WTC11 (cell line): Measurements from ENCODE around the gene CNOT3. TPM values are rescaled to one million over a fixed set of nuclear protein-coding genes. Genes with fewer than 3 reads are reported as not detected.

Experiments
- ATAC-seq: fragments of 200-7000 bp; cut with Tn5 transposase; 2 replicates; pipeline ENCODE4 v1.10.0; 2021; ENCODE audit warnings: mild to moderate bottlenecking, moderate library complexity
- CTCF ChIA-PET: fragments of 300-600 bp; sonication (Branson Sonifier 250); formaldehyde crosslinking; loops from one replicate; lab custom pipeline; 2021; ENCODE audit warnings: antibody characterized with exemption; lab: Charles Lee
- POLR2A ChIA-PET: fragments of 350-600 bp; sonication (Branson Sonifier 250); formaldehyde crosslinking; loops from one replicate; lab custom pipeline; 2021; ENCODE audit warnings: antibody characterized with exemption; lab: Charles Lee
- DNase-seq: peaks from one replicate; pipeline ENCODE4 v3.0.0; 2021; ENCODE audit warnings: low spot score
- H3K27ac Mint-ChIP-seq: 2 replicates; pipeline ENCODE4 v1.8.0; 2021; ENCODE audit warnings: mixed read lengths
- H3K27me3 Mint-ChIP-seq: 2 replicates; pipeline ENCODE4 v1.8.0; 2021; ENCODE audit warnings: low read depth, mild to moderate bottlenecking, moderate library complexity, mixed read lengths
- H3K36me3 Mint-ChIP-seq: 2 replicates; pipeline ENCODE4 v1.8.0; 2021; ENCODE audit warnings: mixed read lengths
- H3K4me1 Mint-ChIP-seq: 2 replicates; pipeline ENCODE4 v1.8.0; 2022; ENCODE audit warnings: mixed read lengths
- H3K4me3 Mint-ChIP-seq: 2 replicates; pipeline ENCODE4 v1.8.0; 2021; ENCODE audit warnings: mild to moderate bottlenecking, moderate library complexity, mixed read lengths
- H3K9me3 Mint-ChIP-seq: 2 replicates; pipeline ENCODE4 v1.8.0; 2021; ENCODE audit warnings: mixed read lengths
- CBFB ChIP-seq: sonication (generic); formaldehyde crosslinking; IDR thresholded peaks from 2 replicates; pipeline ENCODE4 v1.8.1; 2022; ENCODE audit warnings: mild to moderate bottlenecking, low read depth, missing genetic modification reagents
- CREB1 ChIP-seq: sonication (generic); formaldehyde crosslinking; IDR thresholded peaks from 2 replicates; pipeline ENCODE4 v1.8.0; 2023; ENCODE audit warnings: mild to moderate bottlenecking, missing genetic modification reagents
- CREM ChIP-seq: sonication (generic); formaldehyde crosslinking; IDR thresholded peaks from 2 replicates; pipeline ENCODE4 v1.8.1; 2022; ENCODE audit warnings: mild to moderate bottlenecking, missing genetic modification reagents, moderate library complexity
- E2F4 ChIP-seq: sonication (generic); formaldehyde crosslinking; IDR thresholded peaks from 2 replicates; pipeline ENCODE4 v1.8.1; 2022; ENCODE audit warnings: low read depth, mild to moderate bottlenecking, moderate library complexity, missing genetic modification reagents, borderline replicate concordance
- E2F5 ChIP-seq: sonication (generic); formaldehyde crosslinking; IDR thresholded peaks from 2 replicates; pipeline ENCODE4 v1.8.1; 2022; ENCODE audit warnings: mild to moderate bottlenecking, moderate library complexity, missing genetic modification reagents
- ESRRA ChIP-seq: sonication (generic); formaldehyde crosslinking; IDR thresholded peaks from 2 replicates; pipeline ENCODE4 v1.8.1; 2022; ENCODE audit warnings: mild to moderate bottlenecking, missing genetic modification reagents, borderline replicate concordance
- FOXP1 ChIP-seq: sonication (generic); formaldehyde crosslinking; IDR thresholded peaks from 2 replicates; pipeline ENCODE4 v1.8.0; 2022; ENCODE audit warnings: missing genetic modification reagents, mild to moderate bottlenecking, moderate library complexity, borderline replicate concordance
- HMGA2 ChIP-seq: fragments of 250-450 bp; sonication (Bioruptor Pico); IDR thresholded peaks from 2 replicates; pipeline ENCODE4 v1.4.0; 2021; ENCODE audit warnings: mild to moderate bottlenecking, moderate library complexity
- KAT7 ChIP-seq: sonication (generic); formaldehyde crosslinking; IDR thresholded peaks from 2 replicates; pipeline ENCODE4 v1.8.1; 2023; ENCODE audit warnings: missing genetic modification reagents, mild to moderate bottlenecking, borderline replicate concordance
- MLX ChIP-seq: sonication (generic); formaldehyde crosslinking; IDR thresholded peaks from 2 replicates; pipeline ENCODE4 v1.8.1; 2023; ENCODE audit warnings: mild to moderate bottlenecking, missing genetic modification reagents, moderate library complexity
- MYBL2 ChIP-seq: sonication (generic); formaldehyde crosslinking; IDR thresholded peaks from 2 replicates; pipeline ENCODE4 v1.8.1; 2023; ENCODE audit warnings: mild to moderate bottlenecking, moderate library complexity, missing genetic modification reagents
- NFATC4 ChIP-seq: fragments of 250-450 bp; sonication (Bioruptor Pico); IDR thresholded peaks from 2 replicates; pipeline ENCODE4 v1.9.0; 2021; ENCODE audit warnings: mild to moderate bottlenecking
- NR2C2 ChIP-seq: sonication (generic); formaldehyde crosslinking; IDR thresholded peaks from 2 replicates; pipeline ENCODE4 v1.8.0; 2022; ENCODE audit warnings: mild to moderate bottlenecking, missing genetic modification reagents
- OVOL2 ChIP-seq: fragments of 250-450 bp; sonication (Bioruptor Pico); IDR thresholded peaks from 2 replicates; pipeline ENCODE4 v1.9.0; 2021; ENCODE audit warnings: mild to moderate bottlenecking, borderline replicate concordance
- PREB ChIP-seq: sonication (generic); formaldehyde crosslinking; IDR thresholded peaks from 2 replicates; pipeline ENCODE4 v1.8.1; 2022; ENCODE audit warnings: mild to moderate bottlenecking, missing genetic modification reagents, moderate library complexity, borderline replicate concordance
- PRRX2 ChIP-seq: fragments of 250-450 bp; sonication (Bioruptor Pico); IDR thresholded peaks from 2 replicates; pipeline ENCODE4 v1.8.0; 2021; ENCODE audit warnings: mild to moderate bottlenecking
- RELA ChIP-seq: sonication (generic); formaldehyde crosslinking; IDR thresholded peaks from 2 replicates; pipeline ENCODE4 v1.8.1; 2022; ENCODE audit warnings: missing genetic modification reagents, mild to moderate bottlenecking, borderline replicate concordance
- RORB ChIP-seq: fragments of 250-450 bp; sonication (Bioruptor Pico); IDR thresholded peaks from 2 replicates; pipeline ENCODE4 v1.9.0; 2021; ENCODE audit warnings: mild to moderate bottlenecking
- SP1 ChIP-seq: sonication (generic); formaldehyde crosslinking; conservative IDR thresholded peaks from 2 replicates; pipeline ENCODE4 v1.8.1; 2022; ENCODE audit warnings: missing genetic modification reagents
- TCF7 ChIP-seq: sonication (generic); formaldehyde crosslinking; IDR thresholded peaks from 2 replicates; pipeline ENCODE4 v1.8.0; 2022; ENCODE audit warnings: mild to moderate bottlenecking, low read depth, missing genetic modification reagents, moderate library complexity
- ZNF263 ChIP-seq: sonication (generic); formaldehyde crosslinking; IDR thresholded peaks from 2 replicates; pipeline ENCODE4 v1.8.1; 2022; ENCODE audit warnings: low read depth, mild to moderate bottlenecking, moderate library complexity, missing genetic modification reagents
- ZNF317 ChIP-seq: sonication (generic); formaldehyde crosslinking; IDR thresholded peaks from 2 replicates; pipeline ENCODE4 v1.8.1; 2023; ENCODE audit warnings: low read depth, mild to moderate bottlenecking, moderate library complexity, missing genetic modification reagents, borderline replicate concordance
- ZNF425 ChIP-seq: fragments of 250-450 bp; sonication (Bioruptor Pico); conservative IDR thresholded peaks from 2 replicates; pipeline ENCODE4 v1.9.0; 2021; ENCODE audit warnings: mild to moderate bottlenecking
- total RNA-seq: library from RNA; stranded (reverse); gene quantifications from 3 replicates; pipeline ENCODE4 v1.2.3, GENCODE V29; 2021

Gene CNOT3
- total RNA-seq, 1 experiment from 2014 or later = 93.3 TPM

GRCh38 chr19:54102421-54103169 is 35.0 kb upstream of the CNOT3 start, which contains the start of gene NDUFA3 (continued):
- TF ChIP-seq FOXP1 (CRISPR knock-in tag) (peak; percentile 93), CREB1 (no peak), PRRX2 (no peak), ESRRA (0 out of 2 replicates have a peak, but pooled peaks have one; percentile 76), CBFB (CRISPR knock-in tag) (peak; percentile 96), SP1 (peak; percentile 83)

- H3K4me3 Mint-ChIP-seq = peak overlapping the region; percentile 14; the same call in 1 of the 2 replicates
- ATAC-seq = no peak
- ChIA-PET POLR2A (interaction anchor here (3.4 kb wide), 1 partner anchor 10 kb away, joined by 10 read pairs; the partner anchor contains the start of genes PRPF31 and TFPT), CTCF (no interaction called here)
- H3K4me1 Mint-ChIP-seq = peaks cover 3% of the 10 kb centered on the region
- no peak overlapping the region for H3K27ac Mint-ChIP-seq
- DNase-seq = no peak
- H3K36me3 Mint-ChIP-seq = peaks cover 41% of the 10 kb centered on the region
- no peaks in the 10 kb centered on the region for H3K9me3 Mint-ChIP-seq
- H3K27me3 Mint-ChIP-seq = no peaks in the 10 kb centered on the region; the same call in 1 of the 2 replicates
- TF ChIP-seq E2F5 (CRISPR knock-in tag) (no peak), E2F4 (CRISPR knock-in tag) (no peak), RELA (CRISPR knock-in tag) (no peak), PRRX2 (no peak), HMGA2 (CRISPR knock-in tag) (no peak)
These were observed 32.4 kb upstream of the CNOT3 start for GRCh38 chr19:54104998-54105715.

GRCh38 chr19:54105796-54106195 is 31.8 kb upstream of the CNOT3 start:
- H3K36me3 Mint-ChIP-seq = peaks cover 46% of the 10 kb centered on the region
- TF ChIP-seq RELA (CRISPR knock-in tag) (no peak), E2F4 (CRISPR knock-in tag) (no peak), RORB (no peak), CBFB (CRISPR knock-in tag) (no peak), OVOL2 (CRISPR knock-in tag) (no peak), NFATC4 (CRISPR knock-in tag) (no peak), PREB (CRISPR knock-in tag) (no peak), CREM (CRISPR knock-in tag) (no peak), KAT7 (CRISPR knock-in tag) (no peak), MLX (no peak), MYBL2 (CRISPR knock-in tag) (no peak), E2F5 (CRISPR knock-in tag) (no peak), TCF7 (CRISPR knock-in tag) (no peak), ZNF263 (CRISPR knock-in tag) (no peak), ZNF425 (CRISPR knock-in tag) (no peak), NR2C2 (CRISPR knock-in tag) (no peak), ZNF317 (no peak)

More at GRCh38 chr19:54105796-54106195, 31.8 kb upstream of the CNOT3 start:
- no peaks in the 10 kb centered on the region for H3K9me3 Mint-ChIP-seq
- no peaks in the 10 kb centered on the region; the same call in 1 of the 2 replicates for H3K27me3 Mint-ChIP-seq
- H3K27ac Mint-ChIP-seq = no peak overlapping the region
- H3K4me1 Mint-ChIP-seq = peaks cover 3% of the 10 kb centered on the region
- H3K4me3 Mint-ChIP-seq = no peak overlapping the region
- ATAC-seq = no peak
- CTCF ChIA-PET = no interaction called here
- POLR2A ChIA-PET = no interaction called here
- DNase-seq = no peak
